GM21390 (cell line): ENCODE measurements around the gene COPS6.
"Not testable (repeated sequence)": the region's sequence is repeated elsewhere in the genome, so short reads cannot be mapped to it uniquely, and the experiment has no call there.

ENCODE experiments used
- ATAC-seq: cut with Tn5 transposase; IDR thresholded peaks from one replicate; pipeline ENCODE4 v1.9.1; 2021; ENCODE audit not compliant: unreplicated experiment

COPS6 gene

GRCh38 chr7:100126239-100126930, 37.6 kb downstream of the COPS6 start:
- peak; percentile 24 for ATAC-seq

GRCh38 chr7:100126931-100127865, 38.4 kb downstream of the COPS6 start, which contains the start of gene MBLAC1:
Gene MBLAC1, plus strand, starts transcription at chr7:100126967. Its CDS starts 429 bp downstream, at chr7:100127396.
- peak; percentile 59 for ATAC-seq

- ATAC-seq: no peak
These were observed 39.3 kb downstream of the COPS6 start for GRCh38 chr7:100127866-100128636.

- ATAC-seq: no peak
These were observed 39.8 kb downstream of the COPS6 start for GRCh38 chr7:100128637-100128963.

GRCh38 chr7:100130220-100130607, 41.4 kb downstream of the COPS6 start:
- ATAC-seq: not testable (repeated sequence)

- no peak for ATAC-seq
These were observed 42.1 kb downstream of the COPS6 start for GRCh38 chr7:100130608-100131453.

- ATAC-seq: no peak
These were observed 43.4 kb downstream of the COPS6 start for GRCh38 chr7:100132126-100132525.

GRCh38 chr7:100132697-100133151, 44.0 kb downstream of the COPS6 start:
- ATAC-seq: no peak

- no peak for ATAC-seq
These were observed 49.3 kb downstream of the COPS6 start for GRCh38 chr7:100137851-100138760.

GRCh38 chr7:100141555-100141949, 52.8 kb downstream of the COPS6 start:
- no peak for ATAC-seq
